ENCODE data around the gene WDR53.
A peak's percentile ranks its signal among the peaks of the same experiment; 100 is the strongest.
"Not testable (repeated sequence)": the region's sequence is repeated elsewhere in the genome, so short reads cannot be mapped to it uniquely, and the experiment has no call there.

The WDR53 gene

GRCh38 chr3:196590279-196590678 lies 21.9 kb upstream of the WDR53 start:
- no peak for TF ChIP-seq CTCF (IDR thresholded peaks at IDR 0.05; ENCODE audit: low read depth, low read length, missing control alignments)
- DNase-seq (ENCODE audit: low read depth) = no peak
- H3K4me3 ChIP-seq (ENCODE audit: low read depth, low read length) = no peak overlapping the region

- TF ChIP-seq CTCF (IDR thresholded peaks at IDR 0.05; ENCODE audit: low read depth, low read length, missing control alignments) = no peak
- DNase-seq (ENCODE audit: low read depth) = no peak
- no peak overlapping the region for H3K4me3 ChIP-seq (ENCODE audit: low read depth, low read length)
These were observed 16.8 kb upstream of the WDR53 start for GRCh38 chr3:196585044-196585757.

- no peak for TF ChIP-seq CTCF (IDR thresholded peaks at IDR 0.05; ENCODE audit: low read depth, low read length, missing control alignments)
- no peak overlapping the region for H3K4me3 ChIP-seq (ENCODE audit: low read depth, low read length)
- DNase-seq (ENCODE audit: low read depth) = no peak
These were observed 4.0 kb upstream of the WDR53 start for GRCh38 chr3:196572389-196572788.

GRCh38 chr3:196570332-196570731 lies 2.0 kb upstream of the WDR53 start:
- DNase-seq (ENCODE audit: low read depth); H3K4me3 ChIP-seq (ENCODE audit: low read depth, low read length): not testable (repeated sequence)

- no peak for TF ChIP-seq CTCF (IDR thresholded peaks at IDR 0.05; ENCODE audit: low read depth, low read length, missing control alignments)
- peak overlapping the region; percentile 97 for H3K4me3 ChIP-seq (ENCODE audit: low read depth, low read length)
- peak; percentile 22 for DNase-seq (ENCODE audit: low read depth)
These were observed 706 bp upstream of the WDR53 start for GRCh38 chr3:196569003-196569516.

GRCh38 chr3:196563721-196564225 lies 4.6 kb downstream of the WDR53 start:
- no peak overlapping the region for H3K4me3 ChIP-seq (ENCODE audit: low read depth, low read length)
- no peak for TF ChIP-seq CTCF (IDR thresholded peaks at IDR 0.05; ENCODE audit: low read depth, low read length, missing control alignments)
- DNase-seq (ENCODE audit: low read depth) = no peak

GRCh38 chr3:196559826-196560225 lies 8.5 kb downstream of the WDR53 start:
- no peak for DNase-seq (ENCODE audit: low read depth)
- TF ChIP-seq CTCF (IDR thresholded peaks at IDR 0.05; ENCODE audit: low read depth, low read length, missing control alignments) = no peak
- H3K4me3 ChIP-seq (ENCODE audit: low read depth, low read length) = no peak overlapping the region

Data from GM12864 (cell line).